ENCODE results near the gene C5orf58. TPM values are rescaled to one million over a fixed set of nuclear protein-coding genes. Genes with fewer than 3 reads are reported as not detected.
"Not testable (repeated sequence)": the region's sequence is repeated elsewhere in the genome, so short reads cannot be mapped to it uniquely, and the experiment has no call there.

C5orf58 gene
- total RNA-seq, 1 donor, result not detected

GRCh38 chr5:170246126-170246870, 13.5 kb downstream of the C5orf58 start:
- no peak overlapping the region for H3K4me3 ChIP-seq (ENCODE audit: low read depth, low read length)
- peak; percentile 69 for DNase-seq (ENCODE audit: low read depth)
- no peak for TF ChIP-seq CTCF (IDR thresholded peaks at IDR 0.05; ENCODE audit: insufficient read depth, low read depth, low read length)

- peak; percentile 12 for DNase-seq (ENCODE audit: low read depth)
- no peak overlapping the region for H3K4me3 ChIP-seq (ENCODE audit: low read depth, low read length)
- no peak for TF ChIP-seq CTCF (IDR thresholded peaks at IDR 0.05; ENCODE audit: insufficient read depth, low read depth, low read length)
Measured at GRCh38 chr5:170247363-170247762, 14.6 kb downstream of the C5orf58 start.

- DNase-seq (ENCODE audit: low read depth), result peak; percentile 7
- no peak for TF ChIP-seq CTCF (IDR thresholded peaks at IDR 0.05; ENCODE audit: insufficient read depth, low read depth, low read length)
- H3K4me3 ChIP-seq (ENCODE audit: low read depth, low read length), result no peak overlapping the region
Measured at GRCh38 chr5:170248172-170248930, 15.6 kb downstream of the C5orf58 start.

- not testable (repeated sequence) for DNase-seq (ENCODE audit: low read depth); H3K4me3 ChIP-seq (ENCODE audit: low read depth, low read length)
Measured at GRCh38 chr5:170248931-170249227, 16.1 kb downstream of the C5orf58 start.

- DNase-seq (ENCODE audit: low read depth), result no peak
- no peak for TF ChIP-seq CTCF (IDR thresholded peaks at IDR 0.05; ENCODE audit: insufficient read depth, low read depth, low read length)
- no peak overlapping the region for H3K4me3 ChIP-seq (ENCODE audit: low read depth, low read length)
Measured at GRCh38 chr5:170249355-170249754, 16.6 kb downstream of the C5orf58 start.

- no peak for DNase-seq (ENCODE audit: low read depth)
- no peak for TF ChIP-seq CTCF (IDR thresholded peaks at IDR 0.05; ENCODE audit: insufficient read depth, low read depth, low read length)
- H3K4me3 ChIP-seq (ENCODE audit: low read depth, low read length), result no peak overlapping the region
Measured at GRCh38 chr5:170250810-170251317, 18.1 kb downstream of the C5orf58 start.

GRCh38 chr5:170251462-170251861, 18.7 kb downstream of the C5orf58 start:
- DNase-seq (ENCODE audit: low read depth), result no peak
- TF ChIP-seq CTCF (IDR thresholded peaks at IDR 0.05; ENCODE audit: insufficient read depth, low read depth, low read length), result no peak
- H3K4me3 ChIP-seq (ENCODE audit: low read depth, low read length), result no peak overlapping the region
